Measurements from ENCODE around the gene USHBP1. TPM values are rescaled to one million over a fixed set of nuclear protein-coding genes. Genes with fewer than 3 reads are reported as not detected.
"Not testable (repeated sequence)": the region's sequence is repeated elsewhere in the genome, so short reads cannot be mapped to it uniquely, and the experiment has no call there.

The USHBP1 gene
- total and polyA plus RNA-seq, 9 donors, result 1.1 to 8.9 (median 2.0) TPM

DNA sequence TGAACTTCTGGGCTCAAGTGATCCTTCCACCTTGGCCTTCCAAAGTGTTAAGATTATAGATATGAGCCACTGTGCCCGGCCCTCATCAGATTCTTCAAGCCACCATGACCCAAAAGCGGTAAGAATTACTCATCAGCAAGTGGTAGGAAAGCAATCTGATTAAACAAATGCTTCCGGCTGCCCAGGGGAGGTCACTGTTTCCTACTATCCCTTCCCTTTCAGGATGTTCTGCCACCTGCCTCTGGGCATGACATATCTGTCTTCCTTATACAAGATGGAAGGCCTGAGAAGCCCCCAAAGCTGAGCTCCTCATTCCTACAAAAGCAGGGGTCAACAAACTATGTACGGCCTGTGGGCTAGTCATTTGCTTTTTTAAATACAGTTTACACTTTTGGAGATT lies 31.7 kb upstream of the USHBP1 start:
- Histone ChIP-seq H3K36me3 (no peaks in the 10 kb centered on the region), H3K27me3 (no peaks in the 10 kb centered on the region), H3K9me3 (no peaks in the 10 kb centered on the region), H3K27ac (no peak overlapping the region), H3K4me3 (no peak overlapping the region), H3K4me1 (ENCODE audit: insufficient read depth) (peaks cover 2% of the 10 kb centered on the region)
- DNase-seq, result no peak
- 54 to 70% (median 63%) methylated on average over 4 of the region's 4 CpGs for WGBS, 3 donors
- intact Hi-C loops (cut with DNase I), result no loop called here
- no peak for TF ChIP-seq POLR2A (IDR thresholded peaks at IDR 0.05)
- TF ChIP-seq, protein P1, sequence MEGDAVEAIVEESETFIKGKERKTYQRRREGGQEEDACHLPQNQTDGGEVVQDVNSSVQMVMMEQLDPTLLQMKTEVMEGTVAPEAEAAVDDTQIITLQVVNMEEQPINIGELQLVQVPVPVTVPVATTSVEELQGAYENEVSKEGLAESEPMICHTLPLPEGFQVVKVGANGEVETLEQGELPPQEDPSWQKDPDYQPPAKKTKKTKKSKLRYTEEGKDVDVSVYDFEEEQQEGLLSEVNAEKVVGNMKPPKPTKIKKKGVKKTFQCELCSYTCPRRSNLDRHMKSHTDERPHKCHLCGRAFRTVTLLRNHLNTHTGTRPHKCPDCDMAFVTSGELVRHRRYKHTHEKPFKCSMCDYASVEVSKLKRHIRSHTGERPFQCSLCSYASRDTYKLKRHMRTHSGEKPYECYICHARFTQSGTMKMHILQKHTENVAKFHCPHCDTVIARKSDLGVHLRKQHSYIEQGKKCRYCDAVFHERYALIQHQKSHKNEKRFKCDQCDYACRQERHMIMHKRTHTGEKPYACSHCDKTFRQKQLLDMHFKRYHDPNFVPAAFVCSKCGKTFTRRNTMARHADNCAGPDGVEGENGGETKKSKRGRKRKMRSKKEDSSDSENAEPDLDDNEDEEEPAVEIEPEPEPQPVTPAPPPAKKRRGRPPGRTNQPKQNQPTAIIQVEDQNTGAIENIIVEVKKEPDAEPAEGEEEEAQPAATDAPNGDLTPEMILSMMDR (IDR thresholded peaks at IDR 0.05), result no peak
- no peak for TF ChIP-seq EP300 (IDR thresholded peaks at IDR 0.05)

- 87 to 92% (median 88%) methylated on average over 6 of the region's 6 CpGs for WGBS, 3 donors
- H3K4me1 ChIP-seq (ENCODE audit: insufficient read depth); H3K9me3 ChIP-seq; H3K36me3 ChIP-seq; DNase-seq; H3K4me3 ChIP-seq; H3K27me3 ChIP-seq; intact Hi-C loops (cut with DNase I); H3K27ac ChIP-seq: not testable (repeated sequence)
Measured at GRCh38 chr19:17295551-17295950, 31.0 kb upstream of the USHBP1 start.

DNA sequence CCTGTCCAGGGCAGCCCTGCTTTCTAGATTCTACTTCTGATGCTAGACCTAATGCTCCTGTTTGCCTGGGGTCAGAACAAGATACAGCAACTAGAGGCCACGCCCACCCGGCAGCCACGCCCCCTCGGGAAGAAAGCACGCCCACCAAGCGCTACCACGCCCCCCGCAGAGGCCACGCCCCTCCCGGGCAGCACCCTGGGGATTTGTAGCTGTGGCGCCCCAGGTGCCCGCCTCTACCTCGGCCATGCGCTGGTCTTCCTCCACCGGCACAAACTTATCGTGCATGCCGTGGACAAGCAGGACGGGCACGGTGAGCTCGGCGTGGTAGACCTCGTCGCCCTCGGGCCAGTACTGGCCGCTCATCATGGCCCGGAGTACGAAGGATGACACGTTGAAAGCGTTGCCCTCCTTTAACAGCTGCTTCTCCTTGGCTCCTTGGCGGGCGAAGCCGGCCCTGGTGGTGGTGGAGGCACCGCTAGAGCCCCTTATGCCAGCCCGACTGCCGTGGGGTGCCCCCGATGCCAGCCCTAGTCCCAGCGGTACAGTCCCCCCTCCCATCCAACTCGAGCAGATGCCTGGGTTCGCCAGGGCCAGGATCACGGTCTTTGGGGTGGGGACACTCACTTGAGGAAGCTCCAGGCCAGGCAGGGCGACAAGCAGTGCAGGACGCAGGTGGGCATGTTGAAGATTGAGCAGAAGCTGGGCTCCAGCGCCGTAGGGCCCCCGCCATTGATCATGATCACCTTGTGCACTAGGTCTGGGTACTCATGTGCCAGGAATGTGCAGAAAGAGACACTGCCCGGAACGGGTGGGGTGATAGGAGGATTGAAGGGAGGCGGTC lies 29.7 kb upstream of the USHBP1 start:
- H3K4me1 ChIP-seq (ENCODE audit: insufficient read depth), result peaks cover 2% of the 10 kb centered on the region
- no peak overlapping the region for H3K4me3 ChIP-seq
- H3K27ac ChIP-seq, result no peak overlapping the region
- TF ChIP-seq POLR2A (IDR thresholded peaks at IDR 0.05), result no peak
- TF ChIP-seq EP300 (IDR thresholded peaks at IDR 0.05), result no peak
- TF ChIP-seq, protein P1 (IDR thresholded peaks at IDR 0.05), result no peak
- intact Hi-C loops (cut with DNase I), result loop anchor here in 1 of 4 donors (5.0 kb wide), 1 partner anchor 53 kb away; no protein-coding TSS in a partner anchor
- WGBS, 3 donors, result 77 to 81% (median 79%) methylated on average over 47 to 48 of the region's 48 CpGs
- peak in 3 of 5 donors; percentile 57 to 66 (median 65) for DNase-seq
- no peaks in the 10 kb centered on the region for H3K27me3 ChIP-seq
- H3K36me3 ChIP-seq, result no peaks in the 10 kb centered on the region
- no peaks in the 10 kb centered on the region for H3K9me3 ChIP-seq

- no peak for DNase-seq
- Histone ChIP-seq H3K36me3 (no peaks in the 10 kb centered on the region), H3K4me3 (no peak overlapping the region), H3K9me3 (no peaks in the 10 kb centered on the region), H3K27ac (no peak overlapping the region), H3K4me1 (ENCODE audit: insufficient read depth) (peaks cover 2% of the 10 kb centered on the region), H3K27me3 (no peaks in the 10 kb centered on the region)
- intact Hi-C loops (cut with DNase I), result loop anchor here in 1 of 4 donors (2.0 to 5.0 kb wide), 2 partner anchors 54 to 97 kb away; no protein-coding TSS in a partner anchor
- 66 to 83% (median 73%) methylated on average over 14 of the region's 14 CpGs for WGBS, 3 donors
- TF ChIP-seq POLR2A (IDR thresholded peaks at IDR 0.05), result no peak
- TF ChIP-seq, protein P1 (IDR thresholded peaks at IDR 0.05), result no peak
- TF ChIP-seq EP300 (IDR thresholded peaks at IDR 0.05), result no peak
Measured at GRCh38 chr19:17293605-17294004, 29.1 kb upstream of the USHBP1 start.
